ENCODE results near the gene DENND5B.

DNA sequence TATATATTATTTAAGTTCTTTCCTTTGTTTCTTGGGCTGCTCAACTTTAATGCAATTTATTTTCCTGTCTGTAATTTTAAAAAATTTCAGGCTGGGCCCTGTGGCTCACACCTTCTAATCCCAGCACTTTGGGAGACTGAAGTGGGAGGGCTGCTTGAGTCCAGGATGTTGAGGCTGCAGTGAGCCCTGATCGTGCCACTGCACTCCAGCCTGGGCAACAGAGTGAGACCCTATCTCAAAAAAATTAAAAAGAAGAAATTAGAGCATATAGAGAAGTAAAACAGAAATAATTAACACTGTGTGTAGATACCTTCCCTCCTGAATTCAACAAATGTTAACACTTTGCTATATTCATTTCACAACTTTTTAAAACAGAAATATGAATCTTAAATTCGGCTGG, 74.2 kb downstream of the DENND5B start:
- no peak for TF ChIP-seq ELF4 (IDR thresholded peaks at IDR 0.05)
- TF ChIP-seq NFRKB (IDR thresholded peaks at IDR 0.05), result no peak
- TF ChIP-seq SP1 (IDR thresholded peaks at IDR 0.05), result no peak
- no peak for TF ChIP-seq ZNF384 (IDR thresholded peaks at IDR 0.05)
- TF ChIP-seq, protein P1, sequence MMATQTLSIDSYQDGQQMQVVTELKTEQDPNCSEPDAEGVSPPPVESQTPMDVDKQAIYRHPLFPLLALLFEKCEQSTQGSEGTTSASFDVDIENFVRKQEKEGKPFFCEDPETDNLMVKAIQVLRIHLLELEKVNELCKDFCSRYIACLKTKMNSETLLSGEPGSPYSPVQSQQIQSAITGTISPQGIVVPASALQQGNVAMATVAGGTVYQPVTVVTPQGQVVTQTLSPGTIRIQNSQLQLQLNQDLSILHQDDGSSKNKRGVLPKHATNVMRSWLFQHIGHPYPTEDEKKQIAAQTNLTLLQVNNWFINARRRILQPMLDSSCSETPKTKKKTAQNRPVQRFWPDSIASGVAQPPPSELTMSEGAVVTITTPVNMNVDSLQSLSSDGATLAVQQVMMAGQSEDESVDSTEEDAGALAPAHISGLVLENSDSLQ (IDR thresholded peaks at IDR 0.05), result no peak
- TF ChIP-seq SUZ12 (IDR thresholded peaks at IDR 0.05), result no peak
- TF ChIP-seq LEF1 (IDR thresholded peaks at IDR 0.05; ENCODE audit: borderline replicate concordance), result no peak
- TF ChIP-seq CTBP1 (IDR thresholded peaks at IDR 0.05; ENCODE audit: borderline replicate concordance), result no peak
- no peak for TF ChIP-seq BHLHE40 (IDR thresholded peaks at IDR 0.05; ENCODE audit: borderline replicate concordance)

All from HEK293T (cell line).